Stimulated activated CD8-positive, alpha-beta memory T cell treated with anti-CD3 and anti-CD28 coated beads, Interleukin-15, amount 100 ng/mL, for 1 hour (primary cell): ENCODE measurements around the gene LHX5.
"Not testable (repeated sequence)": the region's sequence is repeated elsewhere in the genome, so short reads cannot be mapped to it uniquely, and the experiment has no call there.

Experiments
- DNase-seq: peaks from one replicate; pipeline ENCODE4 v3.0.0-alpha.2; 2020; ENCODE audit warnings: low read depth

LHX5 gene

DNA sequence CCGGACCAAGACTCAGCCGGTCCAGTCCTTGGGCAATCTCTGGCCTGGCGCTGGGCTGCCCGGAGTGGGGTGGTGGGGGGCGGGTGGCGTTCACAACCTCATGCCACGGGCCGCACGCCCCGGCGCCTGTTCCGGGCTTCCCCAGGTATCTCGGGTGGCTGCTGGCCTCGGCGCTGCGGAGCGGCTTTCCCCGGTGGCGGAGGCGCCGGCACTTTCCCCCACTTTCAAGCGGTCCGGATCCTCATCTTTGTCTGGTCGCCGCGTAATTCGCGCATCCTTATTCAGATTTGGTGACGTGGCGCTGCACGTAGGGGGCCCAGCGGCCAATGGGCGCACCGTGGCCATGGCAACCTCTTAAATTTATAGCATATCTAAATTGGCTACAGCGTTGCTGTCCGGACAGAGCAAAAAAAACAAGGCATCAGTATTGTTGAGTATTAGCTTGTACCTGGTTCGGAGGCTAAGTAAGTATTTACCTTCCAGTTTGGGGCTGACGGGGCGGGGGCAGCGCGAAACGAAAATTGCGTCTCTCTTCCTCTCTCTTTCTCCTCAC is at the start of gene LHX5:
Gene LHX5, minus strand, starts transcription at position 253 of the 553 bp plus-strand sequence. CDS start 373 bp downstream, outside the sequence.
- DNase-seq: no peak

DNA sequence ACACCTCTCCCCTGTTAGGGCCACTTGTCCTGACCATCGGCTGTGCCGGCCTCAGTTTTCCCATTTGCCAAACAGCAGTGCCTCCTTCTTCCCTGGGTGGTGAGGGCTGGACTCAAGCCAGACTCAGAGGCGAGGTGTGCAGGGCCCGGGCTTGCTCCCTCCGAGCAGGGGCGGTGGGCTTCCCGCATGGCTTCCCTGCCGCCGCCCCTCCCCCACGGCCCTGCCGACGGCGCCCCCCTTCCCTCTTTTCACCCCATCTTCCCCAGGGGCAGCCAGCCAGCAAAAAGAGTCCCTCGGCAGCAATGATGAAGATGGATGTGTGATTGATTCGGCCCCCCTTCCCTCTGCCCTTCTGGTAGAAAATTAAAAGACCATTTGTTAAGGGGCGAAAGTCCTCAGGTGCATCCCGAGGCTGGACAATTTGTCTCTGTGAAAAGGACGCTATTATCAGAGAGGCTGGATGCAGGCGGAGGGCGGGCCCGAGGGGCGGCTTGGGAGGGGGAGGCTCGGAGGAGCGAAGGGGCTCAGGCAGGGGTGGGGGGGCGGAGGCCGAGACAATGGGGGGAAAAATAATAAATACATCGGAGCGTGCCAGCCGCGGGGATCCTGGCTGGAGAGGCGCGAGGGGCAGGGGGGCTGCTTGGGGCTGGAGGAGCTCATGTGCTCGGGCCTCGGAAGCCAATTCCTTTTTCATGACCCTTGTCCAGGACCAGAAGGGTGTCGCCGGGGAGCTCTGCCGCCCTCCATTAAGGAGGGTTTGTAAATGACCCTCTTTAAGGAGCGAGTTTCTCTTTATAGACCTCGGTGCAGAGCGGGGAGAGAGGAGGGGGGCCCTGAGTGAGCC is 48.0 kb upstream of the LHX5 start:
- no peak for DNase-seq

DNA sequence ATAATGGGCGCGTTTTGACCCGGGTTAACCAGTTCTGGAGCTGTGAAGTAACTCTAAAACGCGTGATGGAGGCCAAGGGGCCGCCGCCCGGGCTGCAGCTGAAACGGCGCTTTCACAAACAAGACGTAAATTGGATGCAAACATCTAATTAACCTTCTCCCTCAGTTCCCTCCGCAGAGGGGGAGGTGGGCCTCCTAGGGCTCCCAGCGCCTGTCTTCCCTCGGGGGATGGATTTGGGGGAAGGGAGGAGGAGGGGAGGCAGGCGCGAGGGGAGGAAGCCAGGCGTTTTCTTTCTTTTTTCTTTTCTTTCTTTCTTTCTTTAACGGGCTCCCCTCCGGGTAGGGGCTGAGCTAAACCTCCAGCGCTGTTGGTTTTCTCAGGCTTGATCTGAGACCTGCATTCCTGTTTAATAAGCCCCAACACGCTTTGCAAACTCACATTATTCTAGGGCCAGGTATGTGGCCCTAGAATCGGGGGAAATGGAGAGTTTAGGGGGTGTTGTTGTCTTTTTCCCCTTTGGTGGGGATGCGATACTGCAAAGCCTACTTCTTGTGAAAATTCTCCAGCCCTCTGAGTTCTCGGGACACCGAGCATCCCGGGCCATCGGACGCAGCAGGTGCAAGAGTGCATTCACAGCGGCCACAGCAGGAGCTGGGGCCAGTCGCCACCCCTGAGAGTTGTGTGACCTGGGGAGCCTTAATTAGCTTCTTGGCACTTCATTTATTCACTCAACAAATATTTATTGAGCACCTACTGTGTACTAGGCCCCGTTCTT is 43.6 kb upstream of the LHX5 start:
- DNase-seq: no peak

DNA sequence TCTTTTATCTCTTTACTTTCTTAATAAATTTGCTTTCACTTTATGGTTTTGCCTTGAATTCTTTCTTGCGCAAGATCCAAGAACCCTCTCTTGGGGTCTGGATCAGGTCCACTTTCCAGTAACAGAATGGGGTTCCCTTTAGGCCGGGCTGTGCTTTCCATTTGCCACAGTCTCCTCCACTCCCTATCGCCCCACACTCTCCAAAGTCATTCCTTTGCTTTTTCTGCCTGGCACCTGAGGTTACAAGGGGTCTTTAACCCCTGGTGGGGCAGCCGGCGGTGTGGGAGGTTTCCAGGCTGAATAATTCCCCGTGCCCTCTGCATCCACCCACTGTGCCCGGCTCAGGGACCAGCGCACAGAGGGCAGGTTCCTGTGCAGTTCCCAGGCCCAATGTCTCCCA is 42.9 kb upstream of the LHX5 start:
- DNase-seq: no peak

DNA sequence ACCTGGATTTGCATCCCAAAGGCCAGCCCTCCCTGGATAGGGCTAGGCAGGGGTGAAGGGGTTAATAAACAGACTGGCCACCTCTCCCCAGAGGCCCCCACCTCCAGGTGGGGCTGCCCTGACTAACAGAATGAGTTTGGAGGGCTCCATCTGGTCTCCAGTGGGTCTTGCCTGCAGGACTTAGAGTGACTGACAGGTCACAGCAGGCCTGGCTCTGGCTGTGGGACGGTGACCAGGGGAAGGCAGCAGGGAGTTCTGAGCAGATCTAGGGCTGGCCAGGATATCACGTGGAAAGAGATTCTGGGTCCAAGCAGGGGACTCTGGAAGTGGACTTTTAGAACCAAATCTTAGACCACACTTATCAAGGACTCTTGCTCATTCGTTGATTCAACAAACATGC is 40.9 kb upstream of the LHX5 start:
- no peak for DNase-seq

DNA sequence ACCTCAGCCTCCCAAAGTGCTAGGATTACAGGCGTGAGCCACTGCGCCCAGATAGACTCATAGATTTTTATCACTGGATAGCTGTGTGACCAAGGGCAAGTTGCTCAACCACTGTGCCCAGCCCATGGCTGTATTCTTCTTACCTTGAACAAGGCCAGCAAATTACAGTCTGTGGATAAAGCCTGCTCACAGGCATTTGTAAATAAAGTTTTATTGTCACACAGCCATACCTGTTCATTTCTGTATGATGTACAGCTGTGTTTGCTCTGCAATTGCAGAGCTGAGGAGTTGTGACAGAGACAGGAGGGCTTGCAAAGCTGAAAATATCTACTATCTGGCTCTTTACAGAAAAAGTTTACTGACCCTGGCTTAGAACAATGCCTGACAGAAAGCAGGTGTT is 35.2 kb upstream of the LHX5 start:
- DNase-seq: no peak

DNA sequence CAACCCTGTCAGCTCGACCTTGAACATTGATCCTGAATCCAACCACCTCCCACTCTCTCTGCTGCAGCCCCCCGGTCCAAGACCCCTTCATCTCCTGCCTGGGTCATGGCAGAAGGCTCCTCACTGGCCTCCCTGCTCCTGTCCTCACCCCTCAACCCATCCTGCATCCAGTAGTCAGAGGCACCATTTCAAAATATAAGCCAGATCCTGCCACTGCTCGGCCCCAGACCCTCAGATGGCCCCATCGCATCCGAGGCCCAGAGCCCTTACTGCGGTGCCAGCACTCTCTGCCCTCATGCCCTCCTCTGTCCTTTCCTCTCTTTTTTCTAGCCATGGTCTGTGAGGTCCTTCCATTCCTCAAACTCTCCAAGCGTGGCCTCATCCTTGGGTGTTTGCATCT is 34.3 kb upstream of the LHX5 start:
- no peak for DNase-seq

DNA sequence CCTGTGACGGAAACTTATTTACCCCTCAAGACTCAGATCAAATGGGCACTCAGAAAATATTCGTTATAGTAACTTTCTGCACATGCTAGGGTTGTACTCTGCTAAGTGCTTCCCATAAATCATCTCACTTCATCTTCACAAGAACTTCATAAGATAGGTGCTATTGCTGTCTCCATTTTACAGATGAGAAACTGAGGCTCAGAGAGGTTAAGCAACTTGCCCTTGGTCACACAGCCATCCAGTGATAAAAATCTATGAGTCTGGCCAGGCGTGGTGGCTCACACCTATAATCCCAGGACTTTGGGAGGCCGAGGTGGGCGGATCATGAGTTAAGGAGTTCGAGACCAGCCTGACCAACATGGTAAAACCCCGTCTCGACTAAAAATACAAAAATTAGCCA is 33.2 kb upstream of the LHX5 start:
- DNase-seq: no peak

DNA sequence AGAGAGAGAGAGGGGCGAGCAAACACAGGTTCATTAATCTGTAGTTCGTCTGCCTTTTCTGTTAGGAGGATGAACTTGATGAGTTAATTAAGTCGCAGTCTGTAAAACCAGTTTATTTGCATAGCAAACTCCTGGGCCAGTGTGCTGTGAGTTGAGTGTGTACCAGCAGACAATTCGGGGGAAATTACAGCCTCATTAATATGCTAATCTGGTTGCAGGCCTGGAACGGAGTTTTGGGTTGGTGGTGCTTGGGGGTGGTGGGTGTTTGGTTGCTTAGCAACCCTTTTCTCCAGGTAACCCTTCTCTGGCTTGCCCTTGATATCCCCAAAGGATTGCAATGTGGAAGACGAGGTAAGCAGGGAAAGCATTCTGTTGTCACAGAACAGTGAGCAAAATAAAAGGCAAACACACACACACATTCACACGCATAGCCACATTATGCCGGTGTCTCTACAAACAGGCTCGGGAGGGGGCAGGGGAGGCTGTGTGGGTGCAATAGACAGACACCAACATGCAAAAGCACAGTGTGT is 29.2 kb upstream of the LHX5 start:
- no peak for DNase-seq

DNA sequence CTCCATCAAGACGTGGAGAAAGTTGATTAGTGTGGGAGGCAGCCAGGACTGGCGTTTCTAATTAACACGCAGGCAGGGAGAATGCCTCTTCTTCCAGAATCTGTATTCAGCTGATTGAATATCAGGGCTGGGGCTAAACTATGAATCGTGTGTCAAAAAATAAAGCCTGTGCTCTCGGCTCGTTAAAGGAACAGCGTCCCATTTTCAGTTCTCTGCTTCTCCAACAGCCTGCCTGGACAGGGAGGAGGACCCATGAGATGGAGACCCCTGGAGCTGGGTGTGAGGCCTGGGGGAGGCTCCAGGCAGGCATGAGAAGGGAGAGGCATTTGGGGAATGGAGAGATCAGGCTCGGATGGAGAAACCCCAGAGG is 28.6 kb upstream of the LHX5 start:
- DNase-seq: no peak

DNA sequence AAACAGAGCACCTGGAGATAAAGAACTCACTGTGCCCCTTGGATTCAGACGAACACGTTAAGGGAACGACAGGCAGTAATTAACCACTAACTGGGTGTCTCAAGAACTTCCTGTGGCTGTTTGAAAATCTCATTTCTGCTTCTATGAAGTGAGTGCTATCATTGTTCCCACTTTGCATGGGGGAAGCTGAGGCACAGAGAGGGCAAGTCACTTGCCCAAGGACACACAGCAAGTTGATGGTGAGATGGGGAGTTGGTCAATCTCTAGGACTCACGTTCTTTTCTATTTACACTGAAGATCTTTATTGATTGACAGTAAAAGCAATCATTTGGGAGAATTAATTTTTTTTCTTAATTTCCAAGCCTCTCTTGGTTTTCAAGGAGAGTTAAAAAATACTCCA is 26.8 kb upstream of the LHX5 start:
- no peak for DNase-seq

DNA sequence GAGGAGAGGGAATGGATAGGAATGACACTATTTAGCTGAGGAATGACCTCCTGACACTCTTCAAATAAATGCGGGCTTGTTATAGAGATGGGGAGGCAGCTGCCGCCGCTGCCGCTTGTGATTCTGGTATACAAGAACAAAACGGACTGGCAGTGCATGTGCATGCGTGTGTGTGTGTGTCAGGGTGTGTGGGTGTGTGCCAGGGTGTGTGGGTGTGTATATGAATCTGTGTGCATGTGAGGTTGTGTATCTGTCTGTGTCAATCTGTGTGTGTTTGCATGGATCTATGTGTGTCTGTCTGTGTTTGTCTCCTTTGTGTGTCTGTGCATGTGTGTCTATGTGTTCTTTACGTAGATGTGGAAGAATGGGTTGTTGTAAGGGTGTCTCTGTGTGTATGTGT is 26.0 kb upstream of the LHX5 start:
- no peak for DNase-seq

DNA sequence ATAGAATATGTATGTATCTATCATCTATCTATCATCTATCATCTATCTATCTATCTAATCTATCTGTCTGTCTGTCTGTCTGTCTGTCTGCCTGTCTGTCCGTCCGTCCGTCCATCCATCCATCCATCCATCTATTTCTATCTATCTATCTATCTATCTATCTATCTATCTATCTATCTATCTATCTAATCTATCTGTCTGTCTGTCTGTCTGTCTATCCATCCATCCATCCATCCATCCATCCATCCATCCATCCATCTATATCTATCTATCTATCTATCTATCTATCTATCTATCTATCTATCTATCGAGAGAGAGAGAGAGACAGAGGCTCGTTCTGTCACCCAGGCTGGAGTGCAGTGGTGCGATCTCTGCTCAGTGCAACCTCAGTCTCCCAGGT is 24.3 kb upstream of the LHX5 start:
- DNase-seq: not testable (repeated sequence)

DNA sequence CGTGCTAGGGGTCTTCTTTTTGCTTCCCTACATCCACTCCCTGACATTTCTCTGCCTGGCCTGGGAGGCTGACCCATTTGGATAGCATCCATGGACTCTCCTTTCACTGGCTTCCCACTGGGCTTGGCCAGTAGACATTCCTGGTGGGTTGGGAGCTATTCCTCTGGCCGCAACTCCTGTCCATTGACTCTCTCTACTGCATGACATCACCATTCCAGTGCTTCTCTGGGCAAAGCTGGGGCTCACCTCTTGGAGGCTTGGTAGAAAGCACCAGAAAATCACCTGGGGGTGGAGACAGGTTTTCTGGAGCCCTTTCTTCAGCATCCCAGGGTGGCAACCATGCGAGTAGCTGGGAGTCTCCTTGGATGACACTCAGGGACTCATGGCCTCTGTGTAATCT is 16.7 kb upstream of the LHX5 start:
- DNase-seq: no peak

DNA sequence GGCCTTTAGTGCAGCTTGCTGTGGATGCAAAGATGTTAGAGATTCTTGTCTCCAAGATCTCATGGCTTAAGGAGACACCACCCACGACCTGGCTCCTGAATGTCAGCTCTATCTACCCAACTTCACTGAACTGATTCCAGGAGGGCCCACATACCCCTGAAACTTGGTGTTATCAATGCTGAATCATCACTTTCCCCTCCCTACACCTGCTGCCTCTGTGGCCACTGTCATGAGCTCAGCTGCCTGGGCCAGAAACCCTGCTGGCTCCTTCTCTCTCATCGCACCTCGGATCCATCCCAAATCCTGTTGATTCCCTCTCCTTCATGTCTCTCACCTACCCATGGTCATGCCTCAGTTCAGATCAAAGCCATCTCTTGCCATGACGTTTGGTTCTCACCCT is 15.1 kb upstream of the LHX5 start:
- no peak for DNase-seq

DNA sequence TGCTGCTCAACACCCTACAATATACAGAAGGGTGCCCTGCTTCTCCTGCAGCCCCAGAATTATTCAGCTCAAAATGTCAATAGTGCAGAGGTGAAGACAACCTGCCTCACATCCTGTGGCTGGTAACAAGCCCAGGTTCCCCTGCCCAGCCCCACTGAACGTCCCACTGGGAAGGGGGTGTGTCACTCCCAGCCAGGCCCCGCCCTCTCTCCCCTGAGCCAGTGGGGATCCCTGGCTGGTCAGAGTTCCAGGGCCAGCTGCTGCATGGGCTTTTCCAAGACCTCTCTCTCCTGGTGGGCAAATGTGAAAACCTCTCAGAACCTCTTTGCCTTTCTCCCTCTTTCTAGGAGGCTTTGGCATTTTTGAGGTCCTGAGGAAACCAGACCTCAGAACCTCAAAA is 13.7 kb upstream of the LHX5 start:
- DNase-seq: no peak

DNA sequence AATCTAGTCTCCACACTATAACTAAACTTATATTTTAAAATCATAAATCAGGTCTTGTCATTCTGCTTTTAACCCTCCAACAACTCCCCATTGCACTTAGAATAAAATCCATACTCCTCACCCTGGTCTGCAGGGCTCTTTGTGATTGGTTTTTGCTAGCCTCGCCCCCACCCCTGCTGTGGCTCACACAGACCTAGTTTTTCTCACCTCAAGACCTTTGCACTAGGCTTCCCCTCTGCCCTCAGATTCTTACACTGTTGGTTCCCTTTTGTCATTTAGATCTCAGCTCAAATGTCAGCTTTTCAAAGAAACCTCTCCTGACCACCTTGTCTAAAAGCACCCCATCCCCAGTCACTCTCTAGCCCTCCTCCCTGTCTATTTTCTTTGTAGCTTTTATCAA is 10.7 kb upstream of the LHX5 start:
- no peak for DNase-seq

DNA sequence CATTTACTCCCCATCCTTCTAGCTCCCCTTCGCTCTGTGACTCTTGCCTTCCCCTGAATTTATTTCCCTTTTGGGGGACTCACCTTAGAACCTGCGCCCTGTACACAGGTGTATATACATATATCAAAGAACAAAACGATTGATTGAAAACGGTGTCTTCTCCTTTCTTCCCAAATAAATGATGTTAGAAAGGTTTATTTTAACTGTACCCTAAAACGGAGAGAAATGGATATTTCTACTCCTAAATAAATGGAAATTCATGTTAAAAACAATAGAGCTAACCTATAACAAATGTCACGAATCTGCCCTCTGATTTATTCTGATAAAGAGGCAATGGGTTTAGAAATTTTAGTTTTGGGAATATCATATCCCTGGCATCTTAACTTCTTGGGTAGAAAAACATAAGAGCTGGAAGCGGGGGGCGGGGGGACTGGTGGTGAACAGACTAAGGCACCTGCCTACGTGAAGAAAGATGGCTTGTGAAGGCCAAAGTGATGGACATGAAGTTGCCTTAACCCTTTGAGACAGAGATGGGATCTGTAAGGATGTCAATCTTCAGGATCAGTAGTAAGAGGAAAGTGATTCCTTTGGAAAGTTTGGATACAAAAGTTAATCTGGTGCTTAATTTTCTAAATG is 8.8 kb upstream of the LHX5 start:
- no peak for DNase-seq

DNA sequence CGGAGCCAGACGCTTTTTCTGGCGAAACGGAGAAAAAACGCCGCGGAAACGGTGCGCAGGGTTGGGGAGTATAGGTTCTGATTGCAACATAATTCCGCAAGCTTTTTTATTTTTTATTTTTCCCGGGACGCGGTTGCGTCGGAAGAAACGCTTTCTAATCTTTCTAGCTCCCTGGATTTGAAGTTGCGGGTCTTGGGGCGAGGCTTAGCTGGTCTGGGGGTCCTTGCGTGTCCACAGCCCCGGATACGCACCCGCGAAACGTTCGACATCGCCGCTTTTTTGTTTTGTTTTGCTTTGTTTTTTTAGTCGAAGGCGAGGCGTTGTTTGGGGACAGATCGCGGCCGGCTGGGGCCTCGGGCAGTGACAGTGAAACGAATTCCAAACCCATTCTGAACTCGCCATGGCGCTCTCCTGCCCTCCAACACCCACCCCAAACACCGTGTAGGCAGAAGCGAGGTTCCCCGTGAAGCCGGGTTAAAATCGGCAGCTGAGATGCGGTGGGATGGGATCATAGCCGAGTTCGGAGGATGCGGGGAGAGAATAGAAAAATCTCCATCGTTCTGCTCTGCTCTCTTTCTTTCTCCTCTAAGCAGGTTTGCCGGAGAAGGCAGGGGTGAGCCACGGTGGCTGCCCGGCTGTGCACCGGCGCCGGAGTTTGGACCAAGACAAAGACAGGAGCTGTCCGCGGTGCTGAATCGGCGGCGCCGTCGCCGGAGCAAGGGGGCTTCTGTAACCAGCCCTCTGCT is 8.1 kb upstream of the LHX5 start:
- DNase-seq: no peak

DNA sequence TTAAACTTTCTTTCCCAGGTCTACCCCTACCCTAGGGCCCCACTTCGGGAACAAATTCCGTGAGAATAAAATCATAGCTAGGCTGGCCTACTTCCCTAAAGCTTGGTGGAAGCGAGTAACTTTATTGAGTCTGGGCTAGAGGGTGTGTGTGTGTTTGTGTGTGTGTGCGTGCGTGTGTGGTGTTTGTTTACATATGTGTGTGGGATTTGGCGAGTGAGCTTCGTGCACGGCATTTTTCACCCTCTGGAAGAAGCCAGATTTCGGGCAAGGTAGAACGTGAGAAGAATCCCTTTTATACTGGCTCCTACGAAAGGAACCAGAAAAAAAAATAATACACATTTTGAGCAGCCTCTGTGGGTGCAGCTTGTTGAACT is 7.5 kb upstream of the LHX5 start:
- DNase-seq: no peak

DNA sequence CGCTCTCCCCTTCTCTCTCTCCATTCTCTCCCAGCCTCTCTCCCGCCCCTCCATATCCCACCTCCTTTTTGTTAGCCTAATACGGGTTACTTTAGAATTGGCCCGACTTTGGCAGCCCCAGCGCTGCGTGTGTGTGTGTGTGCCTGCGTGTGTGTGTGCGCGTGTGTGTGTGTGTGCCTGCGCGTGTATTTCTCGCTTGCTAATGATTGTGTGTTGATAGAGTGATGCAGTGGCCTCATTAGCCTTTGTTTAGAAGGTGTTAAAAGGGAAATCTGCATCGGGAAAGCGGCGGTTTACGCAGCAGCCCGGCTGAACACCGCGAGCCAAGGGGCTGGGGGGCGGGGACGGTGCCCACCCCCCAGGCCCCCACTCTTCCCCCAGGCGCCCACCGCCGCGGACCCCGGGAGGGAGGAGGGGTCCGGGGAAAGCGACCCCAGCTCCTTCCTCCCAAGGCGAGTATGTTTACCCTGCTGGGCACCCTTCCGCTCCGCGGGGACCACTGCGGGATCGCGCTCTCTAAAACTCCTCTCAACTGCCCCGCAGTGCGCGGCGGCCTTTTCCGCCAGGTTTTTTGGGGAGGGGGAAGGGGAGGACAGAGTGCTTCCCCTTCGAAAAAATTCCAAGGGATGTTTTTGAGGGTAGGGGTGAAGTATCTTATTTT is 6.8 kb upstream of the LHX5 start:
- no peak for DNase-seq
